ENCODE results near the gene USP21. TPM values are rescaled to one million over a fixed set of nuclear protein-coding genes. Genes with fewer than 3 reads are reported as not detected.

USP21 gene
- total and polyA plus RNA-seq, 2 donors (not counting 3 experiments of a cell fraction or from before 2014, with no cell fraction given), result 19.7 to 29.2 TPM

DNA sequence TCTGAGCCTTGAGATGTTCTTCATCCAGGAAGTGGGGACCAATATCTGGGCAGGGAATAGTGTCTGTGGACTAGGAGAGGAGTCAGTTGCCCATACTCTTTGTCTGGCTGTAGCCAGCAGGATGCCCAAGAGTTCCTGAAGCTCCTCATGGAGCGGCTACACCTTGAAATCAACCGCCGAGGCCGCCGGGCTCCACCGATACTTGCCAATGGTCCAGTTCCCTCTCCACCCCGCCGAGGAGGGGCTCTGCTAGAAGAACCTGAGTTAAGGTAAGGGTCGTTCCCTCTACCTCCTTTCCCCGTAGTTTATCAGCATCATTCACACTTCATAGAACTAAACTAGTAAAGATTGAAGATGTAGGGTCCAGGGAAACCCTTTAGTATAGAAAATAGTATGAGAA lies 3.5 kb downstream of the USP21 start:
- intact Hi-C loops (cut with micrococcal nuclease) (no loop called here), dilution Hi-C loops (cut with MboI; ENCODE audit: extremely low pct_ligation_motif_present, low sequenced_read_pairs) (no loop called here)
- Histone ChIP-seq H3K9me3 (replicated peaks; ENCODE audit: control insufficient read depth, insufficient read depth, low read length) (no peaks in the 10 kb centered on the region), H2AFZ (ENCODE audit: low read depth, low read length) (no peak overlapping the region), H3K9ac (replicated peaks; ENCODE audit: extremely low read depth, insufficient read depth, low read length) (no peak overlapping the region), H3K4me2 (ENCODE audit: insufficient read depth, low read length) (no peak overlapping the region), H3K27me3 (ENCODE audit: control insufficient read depth in 2 of 2, insufficient read depth in 2 of 2, low read length in 2 of 2) (no peaks in the 10 kb centered on the region), H3K4me3 (replicated peaks in 1 of 3; ENCODE audit: insufficient read depth in 1 of 3, low read depth in 1 of 3, low read length in 3 of 3) (no peak overlapping the region), H3K4me1 (ENCODE audit: control insufficient read depth, extremely low read depth, insufficient read depth, low read length) (peaks cover 23% of the 10 kb centered on the region), H4K20me1 (replicated peaks; ENCODE audit: control insufficient read depth, extremely low read depth, insufficient read depth, low read length) (no peaks in the 10 kb centered on the region), H3K27ac (ENCODE audit: insufficient read depth, low read depth, low read length) (no peak overlapping the region), H3K79me2 (ENCODE audit: control insufficient read depth, insufficient read depth, low read length) (peaks cover 7% of the 10 kb centered on the region), H3K9me1 (replicated peaks; ENCODE audit: control insufficient read depth, extremely low read depth, insufficient read depth, low read length) (no peaks in the 10 kb centered on the region), H3K36me3 (ENCODE audit: control insufficient read depth in 2 of 2, extremely low read depth in 1 of 2, insufficient read depth in 2 of 2, low read length in 2 of 2) (peaks cover 0 to 11% of the 10 kb centered on the region in 2 experiments)
- ChIA-PET CTCF (no interaction called here), POLR2A (no interaction called here)
- BruUV-seq (replicated peaks), result no TSS peak
- no peak for DNase-seq (ENCODE audit: low read depth, low spot score)
- no peak for TF ChIP-seq MYC (IDR thresholded peaks at IDR 0.05; ENCODE audit: low read depth, low read length)
- no peak for TF ChIP-seq EZH2 (IDR thresholded peaks at IDR 0.05; ENCODE audit: borderline replicate concordance, low read depth, low read length, severe bottlenecking)
- no peak for FAIRE-seq

DNA sequence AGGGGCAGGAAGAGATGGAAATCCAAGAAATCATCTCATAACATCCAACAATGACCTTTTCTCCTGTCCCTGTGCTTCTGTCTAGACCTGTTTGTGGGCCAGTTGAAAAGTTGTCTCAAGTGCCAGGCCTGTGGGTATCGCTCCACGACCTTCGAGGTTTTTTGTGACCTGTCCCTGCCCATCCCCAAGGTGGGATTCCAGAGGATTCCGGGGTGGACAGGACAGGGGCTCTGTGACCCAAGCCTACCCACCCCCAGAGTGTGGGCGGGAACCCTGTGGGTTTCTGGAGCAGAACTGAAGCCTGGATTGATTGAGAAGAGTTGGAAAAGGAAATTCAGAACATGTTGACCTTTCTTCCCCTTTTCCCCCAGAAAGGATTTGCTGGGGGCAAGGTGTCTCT lies 4.5 kb downstream of the USP21 start:
- dilution Hi-C loops (cut with MboI; ENCODE audit: extremely low pct_ligation_motif_present, low sequenced_read_pairs) (no loop called here), intact Hi-C loops (cut with micrococcal nuclease) (no loop called here)
- ChIA-PET CTCF (no interaction called here), POLR2A (no interaction called here)
- Histone ChIP-seq H3K36me3 (ENCODE audit: control insufficient read depth in 2 of 2, extremely low read depth in 1 of 2, insufficient read depth in 2 of 2, low read length in 2 of 2) (peaks cover 0 to 9% of the 10 kb centered on the region in 2 experiments), H3K79me2 (ENCODE audit: control insufficient read depth, insufficient read depth, low read length) (peaks cover 7% of the 10 kb centered on the region), H3K4me3 (replicated peaks in 1 of 3; ENCODE audit: insufficient read depth in 1 of 3, low read depth in 1 of 3, low read length in 3 of 3) (no peak overlapping the region), H3K4me2 (ENCODE audit: insufficient read depth, low read length) (no peak overlapping the region), H3K27me3 (ENCODE audit: control insufficient read depth in 2 of 2, insufficient read depth in 2 of 2, low read length in 2 of 2) (no peaks in the 10 kb centered on the region), H3K4me1 (ENCODE audit: control insufficient read depth, extremely low read depth, insufficient read depth, low read length) (peaks cover 23% of the 10 kb centered on the region), H4K20me1 (replicated peaks; ENCODE audit: control insufficient read depth, extremely low read depth, insufficient read depth, low read length) (no peaks in the 10 kb centered on the region), H3K9me3 (replicated peaks; ENCODE audit: control insufficient read depth, insufficient read depth, low read length) (no peaks in the 10 kb centered on the region), H3K27ac (ENCODE audit: insufficient read depth, low read depth, low read length) (no peak overlapping the region), H2AFZ (ENCODE audit: low read depth, low read length) (no peak overlapping the region), H3K9me1 (replicated peaks; ENCODE audit: control insufficient read depth, extremely low read depth, insufficient read depth, low read length) (no peaks in the 10 kb centered on the region), H3K9ac (replicated peaks; ENCODE audit: extremely low read depth, insufficient read depth, low read length) (no peak overlapping the region)
- FAIRE-seq (no peak), DNase-seq (ENCODE audit: low read depth, low spot score) (no peak)
- no TSS peak for BruUV-seq (replicated peaks)
- TF ChIP-seq GATA2 (IDR thresholded peaks at IDR 0.05; ENCODE audit: insufficient read depth, insufficient read length, low read depth, low read length) (no peak), JUN (IDR thresholded peaks at IDR 0.05; ENCODE audit: borderline replicate concordance, insufficient read depth, insufficient read length, low read depth) (no peak), POLR2AphosphoS5 (IDR thresholded peaks at IDR 0.05; ENCODE audit: insufficient read depth, low read depth, low read length) (no peak), FOS (IDR thresholded peaks at IDR 0.05; ENCODE audit: borderline replicate concordance, insufficient read depth, low read length) (no peak), MYC (IDR thresholded peaks at IDR 0.05; ENCODE audit: low read depth, low read length) (no peak), EZH2 (IDR thresholded peaks at IDR 0.05; ENCODE audit: borderline replicate concordance, low read depth, low read length, severe bottlenecking) (no peak), POLR2A (IDR thresholded peaks at IDR 0.05; ENCODE audit: low read depth, low read length) (no peak)
- TF ChIP-seq, protein P1, sequence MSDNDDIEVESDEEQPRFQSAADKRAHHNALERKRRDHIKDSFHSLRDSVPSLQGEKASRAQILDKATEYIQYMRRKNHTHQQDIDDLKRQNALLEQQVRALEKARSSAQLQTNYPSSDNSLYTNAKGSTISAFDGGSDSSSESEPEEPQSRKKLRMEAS (IDR thresholded peaks at IDR 0.05; ENCODE audit: insufficient read depth, insufficient read length), result no peak
- TF ChIP-seq, protein P2, sequence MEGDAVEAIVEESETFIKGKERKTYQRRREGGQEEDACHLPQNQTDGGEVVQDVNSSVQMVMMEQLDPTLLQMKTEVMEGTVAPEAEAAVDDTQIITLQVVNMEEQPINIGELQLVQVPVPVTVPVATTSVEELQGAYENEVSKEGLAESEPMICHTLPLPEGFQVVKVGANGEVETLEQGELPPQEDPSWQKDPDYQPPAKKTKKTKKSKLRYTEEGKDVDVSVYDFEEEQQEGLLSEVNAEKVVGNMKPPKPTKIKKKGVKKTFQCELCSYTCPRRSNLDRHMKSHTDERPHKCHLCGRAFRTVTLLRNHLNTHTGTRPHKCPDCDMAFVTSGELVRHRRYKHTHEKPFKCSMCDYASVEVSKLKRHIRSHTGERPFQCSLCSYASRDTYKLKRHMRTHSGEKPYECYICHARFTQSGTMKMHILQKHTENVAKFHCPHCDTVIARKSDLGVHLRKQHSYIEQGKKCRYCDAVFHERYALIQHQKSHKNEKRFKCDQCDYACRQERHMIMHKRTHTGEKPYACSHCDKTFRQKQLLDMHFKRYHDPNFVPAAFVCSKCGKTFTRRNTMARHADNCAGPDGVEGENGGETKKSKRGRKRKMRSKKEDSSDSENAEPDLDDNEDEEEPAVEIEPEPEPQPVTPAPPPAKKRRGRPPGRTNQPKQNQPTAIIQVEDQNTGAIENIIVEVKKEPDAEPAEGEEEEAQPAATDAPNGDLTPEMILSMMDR (IDR thresholded peaks at IDR 0.05; ENCODE audit: extremely low read depth in 1 of 2, insufficient read depth in 1 of 2, low read depth in 1 of 2, low read length in 2 of 2), result no peak

All from endothelial cell of umbilical vein (primary cell).